SU-DHL-6 (cell line): ENCODE data around the gene CAMK2D.

Experiments used
- H2AFZ ChIP-seq: fragments of 200-600 bp; sonication (generic); 2 replicates; pipeline ENCODE4 v1.6.1; 2014; ENCODE audit warnings: low read depth, mild to moderate bottlenecking, moderate library complexity, mixed read lengths, antibody characterized with exemption, low read length; ENCODE audit not compliant: severe bottlenecking
- H3F3A ChIP-seq: fragments of 200-600 bp; shearing (Covaris generic); 2 replicates; pipeline ENCODE4 v1.6.0; 2016; ENCODE audit warnings: antibody characterized with exemption, mild to moderate bottlenecking; ENCODE audit not compliant: insufficient read depth
- H3K27ac ChIP-seq: fragments of 200-600 bp; sonication (generic); 2 replicates; pipeline ENCODE4 v1.5.1; 2016; ENCODE audit warnings: low read depth, mild to moderate bottlenecking, low read length, moderate library complexity, mixed read lengths
- H3K27me3 ChIP-seq: fragments of 200-600 bp; sonication (generic), shearing (Covaris generic); 2 replicates; pipeline ENCODE4 v1.6.0; 2014; ENCODE audit warnings: mild to moderate bottlenecking, low read length
- H3K36me3 ChIP-seq: fragments of 200-600 bp; sonication (generic); 2 replicates; pipeline ENCODE4 v1.6.1; 2014; ENCODE audit warnings: mild to moderate bottlenecking, low read length, mixed read lengths
- H3K4me2 ChIP-seq: fragments of 300-600, 200-600 bp; shearing (Covaris generic), sonication (generic); 2 replicates; pipeline ENCODE4 v1.6.0; 2014; ENCODE audit warnings: low read length, low read depth, mild to moderate bottlenecking; ENCODE audit not compliant: poor library complexity, severe bottlenecking
- H3K4me3 ChIP-seq: fragments of 200-600 bp; sonication (generic); 2 replicates; pipeline ENCODE4 v1.5.1; 2014; ENCODE audit warnings: antibody characterized with exemption, low read length, mild to moderate bottlenecking, mixed read lengths; ENCODE audit not compliant: insufficient read depth, poor library complexity, severe bottlenecking
- H3K79me2 ChIP-seq: fragments of 200-600 bp; sonication (generic); 2 replicates; pipeline ENCODE4 v1.6.1; 2014; ENCODE audit warnings: mild to moderate bottlenecking, low read length, moderate library complexity; ENCODE audit not compliant: insufficient read depth
- H3K9ac ChIP-seq: fragments of 200-600 bp; sonication (generic); 2 replicates; pipeline ENCODE4 v1.7.0; 2014; ENCODE audit warnings: mild to moderate bottlenecking, low read length
- H3K9me2 ChIP-seq: fragments of 200-600 bp; sonication (generic); replicated peaks from 2 replicates; pipeline ENCODE4 v1.6.1; 2014; ENCODE audit warnings: low read length; ENCODE audit not compliant: insufficient read depth
- H3K9me3 ChIP-seq: fragments of 200-600 bp; sonication (generic); 2 replicates; pipeline ENCODE4 v1.6.1; 2014; ENCODE audit warnings: low read length, mixed read lengths; ENCODE audit not compliant: insufficient read depth
- H4K20me1 ChIP-seq: fragments of 200-600 bp; sonication (generic); 2 replicates; pipeline ENCODE4 v1.6.1; 2014; ENCODE audit warnings: low read depth, mild to moderate bottlenecking, antibody characterized with exemption, low read length, moderate library complexity, mixed read lengths
- CTCF ChIP-seq: fragments of 200-600 bp; sonication (generic); IDR thresholded peaks from one replicate; pipeline ENCODE4 v1.5.1; 2017; ENCODE audit warnings: antibody characterized with exemption, mild to moderate bottlenecking, low read length, moderate library complexity; ENCODE audit not compliant: insufficient read depth, poor library complexity, severe bottlenecking
- EZH2phosphoT487 ChIP-seq: fragments of 200-600 bp; sonication (generic), shearing (Covaris generic); conservative IDR thresholded peaks from 2 replicates; pipeline ENCODE4 v1.6.1; 2018; ENCODE audit warnings: mild to moderate bottlenecking, antibody characterized with exemption, low read length, moderate library complexity, mixed read lengths

The CAMK2D gene

GRCh38 chr4:113455061-113455460, 306.5 kb downstream of the CAMK2D start:
- H4K20me1 ChIP-seq: no peaks in the 10 kb centered on the region
- H3F3A ChIP-seq: no peaks in the 10 kb centered on the region
- no peak overlapping the region for H3K27ac ChIP-seq
- no peaks in the 10 kb centered on the region for H3K9me2 ChIP-seq
- no peaks in the 10 kb centered on the region for H3K9me3 ChIP-seq
- TF ChIP-seq CTCF (no peak), EZH2phosphoT487 (no peak)
- no peaks in the 10 kb centered on the region for H3K79me2 ChIP-seq
- H3K27me3 ChIP-seq: no peaks in the 10 kb centered on the region
- H3K36me3 ChIP-seq: no peaks in the 10 kb centered on the region
- no peak overlapping the region for H2AFZ ChIP-seq
- H3K4me3 ChIP-seq: no peak overlapping the region
- H3K4me2 ChIP-seq: no peak overlapping the region
- H3K9ac ChIP-seq: no peak overlapping the region

- H3K27ac ChIP-seq: no peak overlapping the region
- no peak overlapping the region for H2AFZ ChIP-seq
- H3K79me2 ChIP-seq: no peaks in the 10 kb centered on the region
- H3K9me2 ChIP-seq: no peaks in the 10 kb centered on the region
- no peak overlapping the region for H3K9ac ChIP-seq
- H3K36me3 ChIP-seq: no peaks in the 10 kb centered on the region
- H3K9me3 ChIP-seq: no peaks in the 10 kb centered on the region
- H4K20me1 ChIP-seq: no peaks in the 10 kb centered on the region
- TF ChIP-seq CTCF (no peak), EZH2phosphoT487 (no peak)
- H3F3A ChIP-seq: no peaks in the 10 kb centered on the region
- no peaks in the 10 kb centered on the region for H3K27me3 ChIP-seq
- no peak overlapping the region for H3K4me3 ChIP-seq
- H3K4me2 ChIP-seq: no peak overlapping the region
These were observed 308.5 kb downstream of the CAMK2D start for GRCh38 chr4:113452868-113453620.

- Histone ChIP-seq H3K4me2 (no peak overlapping the region), H3K9ac (no peak overlapping the region), H3K4me3 (no peak overlapping the region), H3F3A (no peaks in the 10 kb centered on the region), H3K9me3 (no peaks in the 10 kb centered on the region), H3K27me3 (no peaks in the 10 kb centered on the region), H3K27ac (no peak overlapping the region), H4K20me1 (no peaks in the 10 kb centered on the region), H3K36me3 (no peaks in the 10 kb centered on the region), H3K79me2 (no peaks in the 10 kb centered on the region), H2AFZ (no peak overlapping the region), H3K9me2 (no peaks in the 10 kb centered on the region)
- TF ChIP-seq EZH2phosphoT487: no peak
- no peak for TF ChIP-seq CTCF
These were observed 309.4 kb downstream of the CAMK2D start for GRCh38 chr4:113452152-113452551.
